Transverse colon (tissue), 3 donors: ENCODE measurements around the gene CNKSR3.

Experiments
- EP300 ChIP-seq: sonication (generic); formaldehyde crosslinking; IDR thresholded peaks from one replicate; pipeline ENCODE4 v1.6.1; 2017; ENCODE audit warnings: antibody characterized with exemption, low read depth
- POLR2AphosphoS5 ChIP-seq, 3 donors: sonication (generic); formaldehyde crosslinking; IDR thresholded peaks; one replicate each; pipeline ENCODE4 v1.6.1; 2016; ENCODE audit warnings: antibody characterized with exemption in 3 of 3

DNA sequence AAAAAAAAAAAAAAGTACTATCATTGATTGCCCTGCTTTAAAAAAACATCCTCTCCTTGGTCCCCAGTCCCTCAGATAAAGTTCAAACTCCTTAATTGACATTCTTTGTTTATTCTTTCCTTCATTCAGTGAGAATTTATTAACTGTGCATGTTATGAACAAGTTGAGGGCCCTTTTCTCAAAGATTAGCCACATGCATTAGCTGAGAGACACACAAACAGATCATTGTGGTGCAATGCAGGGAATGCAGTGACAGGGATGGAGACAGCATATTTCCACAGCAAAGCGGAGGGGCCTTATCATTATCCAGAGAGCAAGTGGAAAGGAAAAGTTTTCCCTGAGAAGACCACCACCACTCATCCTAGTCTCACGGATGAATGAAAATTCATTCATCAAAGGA lies 132.0 kb downstream of the CNKSR3 start:
- TF ChIP-seq EP300 (no peak), POLR2AphosphoS5 (IDR thresholded peaks at IDR 0.05) (no peak)
